ENCODE measurements around the gene PEAR1.

PEAR1 gene

DNA sequence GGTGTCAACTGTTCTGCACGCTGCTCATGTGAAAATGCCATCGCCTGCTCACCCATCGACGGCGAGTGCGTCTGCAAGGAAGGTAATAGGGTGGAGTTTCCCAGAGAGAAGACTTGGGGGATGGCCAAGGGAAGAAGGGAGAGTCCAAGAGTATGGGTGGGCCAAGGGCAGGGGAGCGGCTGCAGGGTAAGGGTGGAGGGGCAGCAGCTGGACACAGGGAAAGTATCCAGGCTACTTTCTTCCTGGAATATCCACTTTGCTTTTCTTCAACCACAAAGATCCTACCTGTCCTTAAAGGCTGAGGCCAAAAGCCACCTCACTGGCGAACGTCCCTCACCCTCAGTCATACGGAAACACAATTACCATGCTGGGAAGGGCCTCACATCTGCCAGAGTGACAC is 15.4 kb downstream of the PEAR1 start:
- peaks cover 4% of the 10 kb centered on the region for H3K36me3 Mint-ChIP-seq (ENCODE audit: low read depth)
- TF ChIP-seq, protein P1, sequence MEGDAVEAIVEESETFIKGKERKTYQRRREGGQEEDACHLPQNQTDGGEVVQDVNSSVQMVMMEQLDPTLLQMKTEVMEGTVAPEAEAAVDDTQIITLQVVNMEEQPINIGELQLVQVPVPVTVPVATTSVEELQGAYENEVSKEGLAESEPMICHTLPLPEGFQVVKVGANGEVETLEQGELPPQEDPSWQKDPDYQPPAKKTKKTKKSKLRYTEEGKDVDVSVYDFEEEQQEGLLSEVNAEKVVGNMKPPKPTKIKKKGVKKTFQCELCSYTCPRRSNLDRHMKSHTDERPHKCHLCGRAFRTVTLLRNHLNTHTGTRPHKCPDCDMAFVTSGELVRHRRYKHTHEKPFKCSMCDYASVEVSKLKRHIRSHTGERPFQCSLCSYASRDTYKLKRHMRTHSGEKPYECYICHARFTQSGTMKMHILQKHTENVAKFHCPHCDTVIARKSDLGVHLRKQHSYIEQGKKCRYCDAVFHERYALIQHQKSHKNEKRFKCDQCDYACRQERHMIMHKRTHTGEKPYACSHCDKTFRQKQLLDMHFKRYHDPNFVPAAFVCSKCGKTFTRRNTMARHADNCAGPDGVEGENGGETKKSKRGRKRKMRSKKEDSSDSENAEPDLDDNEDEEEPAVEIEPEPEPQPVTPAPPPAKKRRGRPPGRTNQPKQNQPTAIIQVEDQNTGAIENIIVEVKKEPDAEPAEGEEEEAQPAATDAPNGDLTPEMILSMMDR (IDR thresholded peaks at IDR 0.05): no peak
- peaks cover 19% of the 10 kb centered on the region for H3K27me3 Mint-ChIP-seq (ENCODE audit: low read depth, poor library complexity)
- H3K9me3 Mint-ChIP-seq: no peaks in the 10 kb centered on the region
- H3K4me1 Mint-ChIP-seq: peaks cover 34% of the 10 kb centered on the region
- no peak for DNase-seq
- no peak overlapping the region for H3K27ac Mint-ChIP-seq
- no peak overlapping the region for H3K4me3 Mint-ChIP-seq

DNA sequence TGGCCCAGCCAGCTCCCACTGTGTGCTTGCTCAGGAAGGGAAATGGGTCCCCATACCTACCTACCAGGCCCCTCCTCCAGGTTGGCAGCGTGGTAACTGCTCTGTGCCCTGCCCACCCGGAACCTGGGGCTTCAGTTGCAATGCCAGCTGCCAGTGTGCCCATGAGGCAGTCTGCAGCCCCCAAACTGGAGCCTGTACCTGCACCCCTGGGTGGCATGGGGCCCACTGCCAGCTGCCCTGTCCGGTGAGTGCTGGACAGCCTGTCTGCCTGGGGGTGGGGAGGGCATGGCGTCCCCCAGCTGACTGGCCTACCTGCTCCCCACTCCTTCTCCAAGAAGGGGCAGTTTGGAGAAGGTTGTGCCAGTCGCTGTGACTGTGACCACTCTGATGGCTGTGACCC is 16.2 kb downstream of the PEAR1 start:
- peaks cover 4% of the 10 kb centered on the region for H3K36me3 Mint-ChIP-seq (ENCODE audit: low read depth)
- no peak for DNase-seq
- H3K27ac Mint-ChIP-seq: no peak overlapping the region
- no peaks in the 10 kb centered on the region for H3K9me3 Mint-ChIP-seq
- TF ChIP-seq, protein P1 (IDR thresholded peaks at IDR 0.05): no peak
- peaks cover 16% of the 10 kb centered on the region for H3K27me3 Mint-ChIP-seq (ENCODE audit: low read depth, poor library complexity)
- peaks cover 39% of the 10 kb centered on the region for H3K4me1 Mint-ChIP-seq
- H3K4me3 Mint-ChIP-seq: no peak overlapping the region

DNA sequence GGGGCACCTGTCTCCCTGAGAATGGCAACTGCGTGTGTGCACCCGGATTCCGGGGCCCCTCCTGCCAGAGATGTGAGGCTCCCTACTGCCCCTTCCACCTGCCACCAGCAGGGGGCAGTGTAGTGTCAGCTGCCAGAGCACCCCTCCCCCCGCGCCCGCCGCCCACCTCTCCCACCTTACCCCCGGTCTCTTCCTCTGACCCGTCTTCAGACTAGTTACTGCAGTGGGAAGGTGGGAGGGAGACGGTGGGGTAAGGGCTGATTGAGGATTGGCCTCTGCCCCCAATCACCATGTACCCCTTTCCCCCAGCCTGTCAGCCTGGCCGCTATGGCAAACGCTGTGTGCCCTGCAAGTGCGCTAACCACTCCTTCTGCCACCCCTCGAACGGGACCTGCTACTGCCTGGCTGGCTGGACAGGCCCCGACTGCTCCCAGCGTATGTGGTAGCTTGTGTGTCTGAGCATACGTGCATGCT is 16.8 kb downstream of the PEAR1 start:
- Mint-ChIP-seq H3K4me1 (peaks cover 45% of the 10 kb centered on the region), H3K4me3 (no peak overlapping the region), H3K27me3 (ENCODE audit: low read depth, poor library complexity) (peaks cover 18% of the 10 kb centered on the region), H3K9me3 (no peaks in the 10 kb centered on the region), H3K27ac (no peak overlapping the region), H3K36me3 (ENCODE audit: low read depth) (peaks cover 4% of the 10 kb centered on the region)
- peak; percentile 80 for DNase-seq
- TF ChIP-seq, protein P1 (IDR thresholded peaks at IDR 0.05): peak; percentile 89

DNA sequence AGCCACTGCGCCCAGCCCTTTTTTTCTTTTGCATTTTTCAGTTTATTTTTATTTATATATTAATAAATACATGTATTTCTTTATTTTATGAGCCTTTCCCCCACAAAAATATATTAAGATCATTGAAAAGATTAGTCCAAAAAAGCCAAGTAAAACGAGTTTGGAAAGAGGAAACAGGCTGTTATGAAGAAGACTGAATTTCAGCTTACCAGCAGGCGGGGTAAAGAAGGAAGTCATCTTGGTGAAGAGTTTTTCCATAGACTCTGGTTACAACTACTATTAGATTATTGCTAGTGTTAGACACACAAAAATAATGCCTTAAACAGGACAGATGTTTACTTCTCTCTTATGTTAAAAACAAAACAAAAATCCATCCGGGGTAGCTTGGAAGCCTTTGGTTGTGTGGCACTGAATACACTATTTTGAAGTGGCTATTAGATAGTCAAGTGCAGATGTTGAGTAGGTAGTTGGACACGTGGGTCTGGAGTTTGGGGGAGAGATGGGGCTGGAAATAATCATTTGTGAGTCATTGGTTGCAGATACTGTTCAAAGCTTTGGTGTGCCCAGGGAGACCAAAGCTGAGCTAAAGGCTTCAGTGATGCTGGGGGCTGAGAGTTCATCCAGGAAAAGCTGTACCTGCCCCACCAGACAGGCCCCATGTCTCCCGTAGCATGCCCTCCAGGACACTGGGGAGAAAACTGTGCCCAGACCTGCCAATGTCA is 18.2 kb downstream of the PEAR1 start:
- Mint-ChIP-seq H3K27ac (no peak overlapping the region), H3K27me3 (ENCODE audit: low read depth, poor library complexity) (peaks cover 25% of the 10 kb centered on the region), H3K4me1 (peaks cover 42% of the 10 kb centered on the region), H3K9me3 (no peaks in the 10 kb centered on the region), H3K4me3 (no peak overlapping the region), H3K36me3 (ENCODE audit: low read depth) (peaks cover 9% of the 10 kb centered on the region)
- DNase-seq: no peak
- TF ChIP-seq, protein P1 (IDR thresholded peaks at IDR 0.05): no peak

DNA sequence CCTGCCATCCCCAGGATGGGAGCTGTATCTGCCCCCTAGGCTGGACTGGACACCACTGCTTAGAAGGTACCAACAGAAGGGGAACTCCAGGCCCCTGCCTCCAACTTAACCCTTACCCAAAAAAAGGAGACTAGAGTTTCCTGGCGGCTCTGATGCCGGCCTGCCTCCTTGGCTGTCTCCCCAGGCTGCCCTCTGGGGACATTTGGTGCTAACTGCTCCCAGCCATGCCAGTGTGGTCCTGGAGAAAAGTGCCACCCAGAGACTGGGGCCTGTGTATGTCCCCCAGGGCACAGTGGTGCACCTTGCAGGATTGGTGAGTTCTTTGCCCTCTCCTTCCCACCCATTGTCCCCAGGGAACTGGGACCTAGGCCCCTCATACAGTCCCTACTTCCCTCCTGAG is 18.8 kb downstream of the PEAR1 start:
- no peak overlapping the region for H3K4me3 Mint-ChIP-seq
- peaks cover 9% of the 10 kb centered on the region for H3K36me3 Mint-ChIP-seq (ENCODE audit: low read depth)
- no peak overlapping the region for H3K27ac Mint-ChIP-seq
- peaks cover 38% of the 10 kb centered on the region for H3K4me1 Mint-ChIP-seq
- peaks cover 23% of the 10 kb centered on the region for H3K27me3 Mint-ChIP-seq (ENCODE audit: low read depth, poor library complexity)
- TF ChIP-seq, protein P1 (IDR thresholded peaks at IDR 0.05): no peak
- H3K9me3 Mint-ChIP-seq: peaks cover 3% of the 10 kb centered on the region
- no peak for DNase-seq
